HG03025 (cell line): ENCODE measurements around the gene MRPL4.
"Not testable (repeated sequence)": the region's sequence is repeated elsewhere in the genome, so short reads cannot be mapped to it uniquely, and the experiment has no call there.

Experiments
- ATAC-seq: cut with Tn5 transposase; IDR thresholded peaks from one replicate; pipeline ENCODE4 v1.9.1; 2021; ENCODE audit warnings: mild to moderate bottlenecking, moderate library complexity; ENCODE audit not compliant: unreplicated experiment, low FRiP score

The MRPL4 gene

GRCh38 chr19:10259162-10259905 lies 7.3 kb downstream of the MRPL4 start:
- no peak for ATAC-seq

DNA sequence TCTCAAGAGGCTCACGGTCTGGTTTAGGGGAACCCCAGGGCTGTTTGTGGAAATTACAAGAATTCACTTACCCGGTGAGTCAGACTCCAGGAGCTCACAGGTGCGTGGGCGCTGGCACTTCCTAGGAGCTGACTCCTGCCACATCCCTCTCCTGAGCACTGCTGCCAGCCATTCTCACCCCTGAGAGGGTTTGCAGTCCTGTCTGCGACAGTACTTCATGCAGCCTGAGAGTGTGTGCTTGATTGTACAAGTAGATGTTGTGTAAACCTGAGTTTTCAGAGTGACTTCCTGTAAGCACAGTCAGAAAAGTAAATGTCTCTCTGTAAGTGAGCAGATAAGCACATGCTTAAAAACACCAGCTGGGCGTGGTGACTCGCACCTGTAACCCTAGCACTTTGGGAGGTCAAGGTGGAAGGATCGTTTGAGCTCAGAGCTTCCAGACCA lies 8.1 kb downstream of the MRPL4 start:
- no peak for ATAC-seq

GRCh38 chr19:10262771-10263170 lies 10.8 kb downstream of the MRPL4 start:
- no peak for ATAC-seq

- no peak for ATAC-seq
These were observed 14.7 kb downstream of the MRPL4 start for GRCh38 chr19:10266706-10267105.

DNA sequence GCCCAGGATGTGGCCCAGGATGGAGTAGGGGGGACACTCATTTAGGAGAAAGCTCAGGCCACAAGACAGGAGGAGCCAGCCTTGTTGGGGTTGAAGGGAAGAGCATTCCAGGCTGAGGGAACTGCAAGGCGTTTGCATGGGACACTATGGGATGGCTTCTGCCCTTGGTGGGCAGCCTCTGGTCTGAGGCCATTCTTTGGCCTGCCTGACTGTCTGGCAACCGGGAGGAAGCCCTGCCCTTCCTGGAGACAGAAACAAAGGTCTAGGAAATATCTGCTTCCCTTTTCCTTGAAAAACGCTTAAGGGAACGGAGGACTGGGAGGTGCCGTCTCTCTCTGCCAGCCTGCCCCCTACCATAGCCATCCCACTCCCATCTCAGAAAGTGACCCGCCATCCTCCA lies 16.1 kb downstream of the MRPL4 start:
- ATAC-seq: no peak

DNA sequence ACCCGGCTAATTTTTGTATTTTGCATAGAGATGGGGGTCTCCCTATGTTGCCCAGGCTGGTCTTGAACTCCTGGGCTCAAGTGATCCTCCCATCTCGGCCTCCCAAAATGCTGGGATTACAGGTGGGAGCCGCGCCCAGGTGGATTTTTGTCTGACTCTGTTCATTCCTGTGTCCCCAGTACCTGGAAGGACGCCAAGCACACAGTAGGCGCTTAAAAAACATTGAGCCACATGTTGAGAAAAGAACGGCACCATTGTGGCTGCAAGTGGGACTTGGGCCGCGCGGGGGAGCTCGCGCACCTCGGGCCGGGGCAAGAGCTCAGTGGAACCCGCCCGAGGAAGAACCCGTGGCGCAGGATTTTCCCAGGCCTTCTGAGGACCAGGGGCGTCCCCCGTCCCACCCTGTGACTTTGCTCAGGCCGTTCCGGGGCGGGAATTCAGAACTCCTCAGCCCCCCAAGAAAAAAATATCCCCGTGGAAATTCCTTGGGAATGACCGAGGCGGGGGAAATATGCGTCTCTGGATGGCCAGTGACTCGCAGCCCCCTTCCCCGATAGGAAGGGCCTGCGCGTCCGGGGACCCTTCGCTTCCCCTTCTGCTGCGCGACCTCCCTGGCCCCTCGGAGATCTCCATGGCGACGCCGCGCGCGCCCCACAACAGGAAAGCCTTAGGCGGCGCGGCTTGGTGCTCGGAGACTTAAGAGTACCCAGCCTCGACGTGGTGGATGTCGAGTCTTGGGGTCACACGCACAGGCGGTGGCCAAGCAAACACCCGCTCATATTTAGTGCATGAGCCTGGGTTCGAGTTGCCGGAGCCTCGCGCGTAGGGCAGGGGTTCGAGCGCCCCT lies 17.5 kb downstream of the MRPL4 start:
- ATAC-seq: peak; percentile 45

- no peak for ATAC-seq
These were observed 18.2 kb downstream of the MRPL4 start for GRCh38 chr19:10270180-10270615.

- ATAC-seq: no peak
These were observed 18.8 kb downstream of the MRPL4 start, which contains the start of gene ICAM1 for GRCh38 chr19:10270616-10271394. TSS of gene ICAM1 (plus strand) at chr19:10271120. CDS start at chr19:10271160, 40 bp downstream.

- ATAC-seq: no peak
These were observed 19.6 kb downstream of the MRPL4 start for GRCh38 chr19:10271543-10272086.

DNA sequence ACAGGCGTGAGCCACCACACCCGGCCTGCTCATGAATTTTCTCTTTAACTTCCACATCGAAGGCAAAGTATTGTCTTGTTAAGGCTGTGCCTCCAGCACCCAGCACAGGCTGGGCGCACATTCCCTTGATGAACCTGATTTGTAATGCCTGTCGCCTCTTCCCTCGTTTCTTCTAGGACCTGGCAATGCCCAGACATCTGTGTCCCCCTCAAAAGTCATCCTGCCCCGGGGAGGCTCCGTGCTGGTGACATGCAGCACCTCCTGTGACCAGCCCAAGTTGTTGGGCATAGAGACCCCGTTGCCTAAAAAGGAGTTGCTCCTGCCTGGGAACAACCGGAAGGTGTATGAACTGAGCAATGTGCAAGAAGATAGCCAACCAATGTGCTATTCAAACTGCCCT lies 22.6 kb downstream of the MRPL4 start:
- ATAC-seq: no peak

DNA sequence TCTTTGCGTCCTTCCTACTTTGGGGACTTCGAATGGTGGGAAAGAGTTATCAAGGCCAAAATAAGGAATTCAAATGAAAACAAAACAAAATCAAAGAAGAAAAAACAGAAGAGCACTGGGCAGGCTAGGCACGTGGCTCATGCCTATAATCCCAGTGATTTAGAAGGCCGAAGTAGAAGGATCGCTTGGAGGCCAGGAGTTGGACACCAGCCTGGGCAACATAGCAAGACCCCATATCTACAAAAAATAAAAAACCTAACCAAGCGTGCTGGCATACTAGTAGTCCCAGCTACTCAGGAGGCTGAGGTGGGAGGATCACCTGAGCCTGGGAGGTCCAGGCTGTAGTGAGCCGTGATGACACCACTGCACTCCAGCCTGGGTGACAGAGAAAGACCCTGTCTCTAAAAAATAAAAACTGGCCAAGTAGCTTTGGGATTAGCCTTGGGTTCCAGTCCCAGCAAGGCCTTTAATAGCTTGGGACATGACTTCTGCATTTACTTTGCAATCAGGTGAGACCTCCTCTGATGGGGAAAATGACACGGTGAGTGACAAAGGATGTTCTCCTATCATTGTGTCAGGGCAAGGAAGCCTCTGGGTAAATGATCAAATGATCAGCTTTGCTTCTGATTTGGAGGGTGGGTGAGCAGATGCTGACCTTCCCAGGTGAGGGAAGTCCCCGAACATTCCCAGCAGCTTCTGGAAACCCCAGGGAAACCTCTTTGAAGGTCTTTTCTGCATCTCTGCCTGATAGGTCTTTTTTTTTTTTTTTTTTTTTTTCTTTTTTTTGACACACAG lies 26.0 kb downstream of the MRPL4 start:
- no peak for ATAC-seq

DNA sequence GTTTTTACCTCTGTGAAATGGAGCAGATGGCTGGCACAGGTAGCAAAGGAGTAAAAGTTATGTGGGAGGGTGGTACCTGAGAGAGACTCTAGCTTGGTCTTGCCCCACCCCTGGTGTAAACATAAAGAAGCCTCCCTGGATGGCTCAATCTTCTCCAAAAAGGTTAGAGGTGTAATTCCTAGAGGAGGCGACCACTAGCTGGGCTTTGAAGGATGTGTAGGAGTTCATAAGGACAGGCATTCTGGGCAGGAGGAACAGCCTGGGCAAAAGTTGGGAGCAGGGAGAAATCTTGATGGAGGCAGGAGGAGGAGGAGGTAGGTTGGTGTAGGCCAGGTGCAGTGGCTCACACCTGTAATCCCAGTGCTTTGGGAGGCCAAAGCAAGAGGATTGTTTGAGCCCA lies 26.9 kb downstream of the MRPL4 start:
- no peak for ATAC-seq

GRCh38 chr19:10279737-10280442 lies 27.9 kb downstream of the MRPL4 start:
- no peak for ATAC-seq

- not testable (repeated sequence) for ATAC-seq
These were observed 30.0 kb downstream of the MRPL4 start for GRCh38 chr19:10282043-10282442.

DNA sequence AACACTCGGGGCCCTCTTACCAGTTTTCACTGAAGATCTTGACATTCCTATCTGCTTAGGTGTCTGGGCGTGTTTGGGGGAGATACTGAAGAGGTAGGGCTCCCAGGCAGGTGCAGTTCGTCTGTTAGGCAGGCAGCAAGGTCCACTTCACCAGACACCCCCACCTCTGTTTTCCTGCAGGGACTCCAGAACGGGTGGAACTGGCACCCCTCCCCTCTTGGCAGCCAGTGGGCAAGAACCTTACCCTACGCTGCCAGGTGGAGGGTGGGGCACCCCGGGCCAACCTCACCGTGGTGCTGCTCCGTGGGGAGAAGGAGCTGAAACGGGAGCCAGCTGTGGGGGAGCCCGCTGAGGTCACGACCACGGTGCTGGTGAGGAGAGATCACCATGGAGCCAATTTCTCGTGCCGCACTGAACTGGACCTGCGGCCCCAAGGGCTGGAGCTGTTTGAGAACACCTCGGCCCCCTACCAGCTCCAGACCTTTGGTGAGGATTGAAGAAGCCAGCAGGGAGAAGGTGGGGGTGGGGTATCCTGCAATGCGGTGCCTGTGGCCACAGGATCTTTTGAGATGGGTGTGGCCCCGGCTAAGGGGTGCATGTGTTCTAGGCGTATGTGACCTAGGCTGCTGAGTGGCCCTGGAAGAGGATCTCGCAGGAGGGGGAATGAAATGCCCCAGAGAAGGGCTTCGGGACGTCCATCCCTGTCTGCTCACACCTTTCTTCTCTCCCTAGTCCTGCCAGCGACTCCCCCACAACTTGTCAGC lies 31.5 kb downstream of the MRPL4 start:
- ATAC-seq: no peak

DNA sequence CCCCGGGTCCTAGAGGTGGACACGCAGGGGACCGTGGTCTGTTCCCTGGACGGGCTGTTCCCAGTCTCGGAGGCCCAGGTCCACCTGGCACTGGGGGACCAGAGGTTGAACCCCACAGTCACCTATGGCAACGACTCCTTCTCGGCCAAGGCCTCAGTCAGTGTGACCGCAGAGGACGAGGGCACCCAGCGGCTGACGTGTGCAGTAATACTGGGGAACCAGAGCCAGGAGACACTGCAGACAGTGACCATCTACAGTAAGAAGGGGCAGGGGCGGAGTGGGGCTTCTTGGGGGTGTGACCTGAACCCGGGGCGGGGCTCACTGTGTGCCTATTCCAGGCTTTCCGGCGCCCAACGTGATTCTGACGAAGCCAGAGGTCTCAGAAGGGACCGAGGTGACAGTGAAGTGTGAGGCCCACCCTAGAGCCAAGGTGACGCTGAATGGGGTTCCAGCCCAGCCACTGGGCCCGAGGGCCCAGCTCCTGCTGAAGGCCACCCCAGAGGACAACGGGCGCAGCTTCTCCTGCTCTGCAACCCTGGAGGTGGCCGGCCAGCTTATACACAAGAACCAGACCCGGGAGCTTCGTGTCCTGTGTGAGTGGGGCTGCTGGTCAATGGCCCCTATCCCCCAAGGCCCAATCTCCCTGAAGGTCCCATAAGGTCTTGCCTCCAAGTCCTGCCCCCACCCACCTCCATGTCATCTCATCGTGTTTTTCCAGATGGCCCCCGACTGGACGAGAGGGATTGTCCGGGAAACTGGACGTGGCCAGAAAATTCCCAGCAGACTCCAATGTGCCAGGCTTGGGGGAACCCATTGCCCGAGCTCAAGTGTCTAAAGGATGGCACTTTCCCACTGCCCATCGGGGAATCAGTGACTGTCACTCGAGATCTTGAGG lies 32.3 kb downstream of the MRPL4 start:
- no peak for ATAC-seq

DNA sequence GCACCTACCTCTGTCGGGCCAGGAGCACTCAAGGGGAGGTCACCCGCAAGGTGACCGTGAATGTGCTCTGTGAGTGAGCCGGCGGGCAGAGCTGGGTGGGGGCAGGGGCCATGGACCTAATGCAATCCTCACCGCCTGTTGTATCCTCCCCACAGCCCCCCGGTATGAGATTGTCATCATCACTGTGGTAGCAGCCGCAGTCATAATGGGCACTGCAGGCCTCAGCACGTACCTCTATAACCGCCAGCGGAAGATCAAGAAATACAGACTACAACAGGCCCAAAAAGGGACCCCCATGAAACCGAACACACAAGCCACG lies 32.9 kb downstream of the MRPL4 start:
- no peak for ATAC-seq

- ATAC-seq: no peak
These were observed 33.4 kb downstream of the MRPL4 start for GRCh38 chr19:10285393-10285792.
